Panc1 (cell line): ENCODE results near the gene CCR8. TPM values are rescaled to one million over a fixed set of nuclear protein-coding genes. Genes with fewer than 3 reads are reported as not detected.

ENCODE experiments used
- ATAC-seq: fragments of 200-7000 bp; cut with Tn5 transposase; 2 replicates; pipeline ENCODE4 v1.9.1; 2020; ENCODE audit warnings: mild to moderate bottlenecking, moderate library complexity
- BruUV-seq: library from RNA; stranded (reverse); fragments of 400-500 nt; replicated peaks from 2 replicates; lab custom pipeline; 2021; lab: Mats Ljungman, UMichigan
- CTCF ChIA-PET: fragments of 300-600 bp; sonication (Branson Sonifier 250); formaldehyde crosslinking; loops from one replicate; lab custom pipeline; 2022; ENCODE audit warnings: antibody characterized with exemption; lab: Charles Lee
- POLR2A ChIA-PET: fragments of 300-600 bp; sonication (Branson Sonifier 250); formaldehyde crosslinking; loops from one replicate; lab custom pipeline; 2022; ENCODE audit warnings: antibody characterized with exemption; lab: Charles Lee
- DNase-seq: peaks from one replicate; pipeline ENCODE4 v3.0.0-alpha.2; 2010; ENCODE audit warnings: low read depth, low spot score
- H3K27ac ChIP-seq: 2 replicates; pipeline ENCODE4 v1.5.1; 2011; ENCODE audit warnings: mild to moderate bottlenecking, low read length, inconsistent platforms
- H3K27me3 ChIP-seq: fragments of 200-500 bp; sonication (Bioruptor generic); 2 replicates; pipeline ENCODE4 v1.6.0; 2014; ENCODE audit warnings: low read length, inconsistent platforms; ENCODE audit not compliant: control insufficient read depth, insufficient read depth
- H3K36me3 ChIP-seq: fragments of 200-500 bp; sonication (Bioruptor generic); 2 replicates; pipeline ENCODE4 v1.5.1; 2014; ENCODE audit warnings: inconsistent platforms, mild to moderate bottlenecking, low read length, moderate library complexity; ENCODE audit not compliant: control insufficient read depth, insufficient read depth
- H3K4me1 ChIP-seq: 2 replicates; pipeline ENCODE4 v1.5.1; 2011; ENCODE audit warnings: inconsistent platforms, mild to moderate bottlenecking, low read length, moderate library complexity; ENCODE audit not compliant: control insufficient read depth, insufficient read depth
- H3K4me3 ChIP-seq, 2 experiments: 2 replicates each; pipeline ENCODE4 v1.5.1; 2011 to 2012; ENCODE audit warnings: low read depth in 2 of 2, low read length in 2 of 2, mild to moderate bottlenecking in 2 of 2, inconsistent platforms in 1 of 2, moderate library complexity in 1 of 2
- H3K9me3 ChIP-seq: fragments of 200-500 bp; sonication (Bioruptor generic); 2 replicates; pipeline ENCODE4 v1.5.1; 2014; ENCODE audit warnings: low read depth, mild to moderate bottlenecking, inconsistent platforms, low read length, moderate library complexity; ENCODE audit not compliant: control insufficient read depth, insufficient read depth
- POLR2AphosphoS5 ChIP-seq: IDR thresholded peaks from 2 replicates; pipeline ENCODE4 v1.6.1; 2012; ENCODE audit warnings: mild to moderate bottlenecking, low read depth, low read length, moderate library complexity
- SIN3A ChIP-seq: IDR thresholded peaks from 2 replicates; pipeline ENCODE4 v1.6.1; 2012; ENCODE audit warnings: low read depth, mild to moderate bottlenecking, low read length, moderate library complexity, borderline replicate concordance; ENCODE audit not compliant: insufficient read depth
- TCF7L2 ChIP-seq: IDR thresholded peaks from 2 replicates; pipeline ENCODE4 v1.6.1; 2011; ENCODE audit warnings: mild to moderate bottlenecking, low read depth, low read length, inconsistent platforms
- in situ Hi-C: cut with HindIII; loops from 2 replicates; pipeline ENCODE4 v1.10.0; 2016; ENCODE audit warnings: low sequenced_read_pairs, low pct_unique_long_range_greater_than_20kb
- intact Hi-C: fragments of 100-400 bp; cut with micrococcal nuclease; formaldehyde crosslinking; loops from one replicate; pipeline ENCODE4 v1.10.0; 2022; ENCODE audit not compliant: unreplicated experiment
- total RNA-seq: library from RNA; stranded (reverse); gene quantifications from one replicate; pipeline ENCODE4 v1.2.1, GENCODE V29; 2021; ENCODE audit not compliant: unreplicated experiment
- TF ChIP-seq, protein P1 (sequence below), 2 experiments: IDR thresholded peaks; 2 replicates each; pipeline ENCODE4 v1.6.1; 2011 to 2012; ENCODE audit warnings: low read depth in 2 of 2, control low read depth in 1 of 2, low read length in 1 of 2, mild to moderate bottlenecking in 1 of 2, moderate library complexity in 1 of 2; ENCODE audit not compliant: insufficient read depth in 1 of 2
- TF ChIP-seq, protein P2 (sequence below): fragments of 450-650 bp; IDR thresholded peaks from 2 replicates; pipeline ENCODE4 v1.5.1; 2017; ENCODE audit warnings: mild to moderate bottlenecking

Gene CCR8
- total RNA-seq, 1 experiment from 2014 or later = not detected

DNA sequence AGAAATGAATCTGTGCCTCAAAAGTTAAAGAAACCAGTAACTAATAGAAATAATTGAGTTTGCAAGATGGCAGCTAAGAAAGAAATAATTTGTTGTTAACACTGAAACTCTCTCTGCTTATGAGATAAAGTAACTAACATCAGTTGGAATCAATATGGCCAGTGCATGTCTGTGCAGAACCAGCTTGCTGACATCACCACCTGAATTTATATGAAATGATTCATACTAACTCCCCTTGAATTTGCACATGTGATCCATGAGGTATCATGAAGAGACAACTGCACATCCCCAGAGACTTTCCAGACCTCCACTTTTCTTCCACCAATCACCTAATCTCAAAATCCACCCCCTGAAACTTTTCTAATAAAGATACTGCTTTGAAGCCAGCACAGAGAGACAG lies 43.3 kb downstream of the CCR8 start:
- Histone ChIP-seq H3K36me3 (no peaks in the 10 kb centered on the region), H3K4me3 (no peak overlapping the region), H3K4me1 (no peaks in the 10 kb centered on the region), H3K27ac (no peak overlapping the region), H3K9me3 (no peaks in the 10 kb centered on the region), H3K27me3 (no peaks in the 10 kb centered on the region)
- DNase-seq = no peak
- in situ Hi-C loops (no loop called here), intact Hi-C loops (loop anchor here (10.0 kb wide), 2 partner anchors 78 to 178 kb away; partner anchors contain the start of gene XIRP1)
- BruUV-seq = no TSS peak
- CTCF ChIA-PET = no interaction called here
- TF ChIP-seq, protein P1, sequence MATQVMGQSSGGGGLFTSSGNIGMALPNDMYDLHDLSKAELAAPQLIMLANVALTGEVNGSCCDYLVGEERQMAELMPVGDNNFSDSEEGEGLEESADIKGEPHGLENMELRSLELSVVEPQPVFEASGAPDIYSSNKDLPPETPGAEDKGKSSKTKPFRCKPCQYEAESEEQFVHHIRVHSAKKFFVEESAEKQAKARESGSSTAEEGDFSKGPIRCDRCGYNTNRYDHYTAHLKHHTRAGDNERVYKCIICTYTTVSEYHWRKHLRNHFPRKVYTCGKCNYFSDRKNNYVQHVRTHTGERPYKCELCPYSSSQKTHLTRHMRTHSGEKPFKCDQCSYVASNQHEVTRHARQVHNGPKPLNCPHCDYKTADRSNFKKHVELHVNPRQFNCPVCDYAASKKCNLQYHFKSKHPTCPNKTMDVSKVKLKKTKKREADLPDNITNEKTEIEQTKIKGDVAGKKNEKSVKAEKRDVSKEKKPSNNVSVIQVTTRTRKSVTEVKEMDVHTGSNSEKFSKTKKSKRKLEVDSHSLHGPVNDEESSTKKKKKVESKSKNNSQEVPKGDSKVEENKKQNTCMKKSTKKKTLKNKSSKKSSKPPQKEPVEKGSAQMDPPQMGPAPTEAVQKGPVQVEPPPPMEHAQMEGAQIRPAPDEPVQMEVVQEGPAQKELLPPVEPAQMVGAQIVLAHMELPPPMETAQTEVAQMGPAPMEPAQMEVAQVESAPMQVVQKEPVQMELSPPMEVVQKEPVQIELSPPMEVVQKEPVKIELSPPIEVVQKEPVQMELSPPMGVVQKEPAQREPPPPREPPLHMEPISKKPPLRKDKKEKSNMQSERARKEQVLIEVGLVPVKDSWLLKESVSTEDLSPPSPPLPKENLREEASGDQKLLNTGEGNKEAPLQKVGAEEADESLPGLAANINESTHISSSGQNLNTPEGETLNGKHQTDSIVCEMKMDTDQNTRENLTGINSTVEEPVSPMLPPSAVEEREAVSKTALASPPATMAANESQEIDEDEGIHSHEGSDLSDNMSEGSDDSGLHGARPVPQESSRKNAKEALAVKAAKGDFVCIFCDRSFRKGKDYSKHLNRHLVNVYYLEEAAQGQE (IDR thresholded peaks at IDR 0.05; ENCODE audit: insufficient read depth in 1 of 2, low read depth in 2 of 2, low read length in 1 of 2) = no peak
- TF ChIP-seq TCF7L2 = no peak
- no peak for TF ChIP-seq SIN3A
- no peak for ATAC-seq
- POLR2A ChIA-PET = no interaction called here

DNA sequence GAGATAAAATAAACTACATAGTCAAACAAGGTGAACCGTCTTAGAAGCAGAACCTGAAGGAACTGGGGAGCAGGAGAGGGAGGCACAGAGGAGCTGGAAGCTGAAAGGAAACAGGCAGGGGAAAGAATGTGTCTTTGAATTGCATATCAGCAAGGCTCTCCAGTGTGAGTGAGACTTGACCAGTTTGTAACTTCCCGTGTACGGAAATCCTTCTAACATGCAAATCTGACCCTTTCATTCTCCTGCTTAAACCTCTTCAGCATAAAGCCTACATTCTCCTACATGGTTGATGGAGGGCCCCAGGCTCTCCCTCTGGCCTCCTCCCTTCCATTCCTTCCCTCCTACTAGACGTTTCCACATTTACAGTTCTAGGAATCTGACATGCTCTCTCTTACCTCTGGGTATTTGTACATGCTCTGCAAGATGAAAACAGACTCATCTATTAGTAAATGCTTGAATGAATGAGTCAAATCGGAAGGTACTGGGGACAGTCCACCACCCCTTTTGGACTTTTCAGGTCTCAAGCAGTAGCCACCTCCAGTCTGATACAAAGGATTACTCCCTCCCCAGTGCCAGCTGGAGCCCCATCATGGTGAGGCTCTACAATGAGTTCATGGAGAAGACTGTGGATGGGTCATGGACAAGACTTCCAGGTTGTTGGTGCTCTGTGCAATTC lies 47.6 kb downstream of the CCR8 start:
- ChIA-PET CTCF (no interaction called here), POLR2A (interaction anchor here (0.5 kb wide), 1 partner anchor 285 kb away, joined by 3 read pairs; no protein-coding TSS in a partner anchor)
- in situ Hi-C loops (no loop called here), intact Hi-C loops (loop anchor here (10.0 kb wide), 2 partner anchors 82 to 182 kb away; partner anchors contain the start of gene XIRP1)
- no peaks in the 10 kb centered on the region for H3K27me3 ChIP-seq
- H3K4me3 ChIP-seq = no peak overlapping the region
- no TSS peak for BruUV-seq
- TF ChIP-seq SIN3A = no peak
- TF ChIP-seq, protein P1 (IDR thresholded peaks at IDR 0.05; ENCODE audit: insufficient read depth in 1 of 2, low read depth in 2 of 2, low read length in 1 of 2) = no peak
- TF ChIP-seq, protein P2, sequence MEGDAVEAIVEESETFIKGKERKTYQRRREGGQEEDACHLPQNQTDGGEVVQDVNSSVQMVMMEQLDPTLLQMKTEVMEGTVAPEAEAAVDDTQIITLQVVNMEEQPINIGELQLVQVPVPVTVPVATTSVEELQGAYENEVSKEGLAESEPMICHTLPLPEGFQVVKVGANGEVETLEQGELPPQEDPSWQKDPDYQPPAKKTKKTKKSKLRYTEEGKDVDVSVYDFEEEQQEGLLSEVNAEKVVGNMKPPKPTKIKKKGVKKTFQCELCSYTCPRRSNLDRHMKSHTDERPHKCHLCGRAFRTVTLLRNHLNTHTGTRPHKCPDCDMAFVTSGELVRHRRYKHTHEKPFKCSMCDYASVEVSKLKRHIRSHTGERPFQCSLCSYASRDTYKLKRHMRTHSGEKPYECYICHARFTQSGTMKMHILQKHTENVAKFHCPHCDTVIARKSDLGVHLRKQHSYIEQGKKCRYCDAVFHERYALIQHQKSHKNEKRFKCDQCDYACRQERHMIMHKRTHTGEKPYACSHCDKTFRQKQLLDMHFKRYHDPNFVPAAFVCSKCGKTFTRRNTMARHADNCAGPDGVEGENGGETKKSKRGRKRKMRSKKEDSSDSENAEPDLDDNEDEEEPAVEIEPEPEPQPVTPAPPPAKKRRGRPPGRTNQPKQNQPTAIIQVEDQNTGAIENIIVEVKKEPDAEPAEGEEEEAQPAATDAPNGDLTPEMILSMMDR = no peak
- TF ChIP-seq POLR2AphosphoS5 = no peak
- TF ChIP-seq TCF7L2 = no peak
- H3K9me3 ChIP-seq = no peaks in the 10 kb centered on the region
- no peak overlapping the region for H3K27ac ChIP-seq
- H3K4me1 ChIP-seq = no peaks in the 10 kb centered on the region
- no peak for DNase-seq
- no peak for ATAC-seq
- H3K36me3 ChIP-seq = no peaks in the 10 kb centered on the region
